Astrocyte of the cerebellum (primary cell): ENCODE results near the gene NCOA4.
"Not testable (repeated sequence)": the region's sequence is repeated elsewhere in the genome, so short reads cannot be mapped to it uniquely, and the experiment has no call there.

ENCODE experiments used
- DNase-seq: peaks from one replicate; pipeline ENCODE4 v3.0.0-alpha.2; 2011; ENCODE audit warnings: low read depth
- H3K4me3 ChIP-seq: 2 replicates; pipeline ENCODE4 v1.5.1; 2011; ENCODE audit warnings: mild to moderate bottlenecking, low read depth, low read length, moderate library complexity
- in situ Hi-C: cut with HindIII; loops from 2 replicates; pipeline ENCODE4 v1.10.0; 2017; ENCODE audit warnings: low sequenced_read_pairs
- TF ChIP-seq, protein P1 (sequence below): IDR thresholded peaks from 2 replicates; pipeline ENCODE4 v1.5.1; 2012; ENCODE audit warnings: low read length, low read depth, moderate library complexity, mild to moderate bottlenecking; ENCODE audit errors: missing control alignments

Gene NCOA4

DNA sequence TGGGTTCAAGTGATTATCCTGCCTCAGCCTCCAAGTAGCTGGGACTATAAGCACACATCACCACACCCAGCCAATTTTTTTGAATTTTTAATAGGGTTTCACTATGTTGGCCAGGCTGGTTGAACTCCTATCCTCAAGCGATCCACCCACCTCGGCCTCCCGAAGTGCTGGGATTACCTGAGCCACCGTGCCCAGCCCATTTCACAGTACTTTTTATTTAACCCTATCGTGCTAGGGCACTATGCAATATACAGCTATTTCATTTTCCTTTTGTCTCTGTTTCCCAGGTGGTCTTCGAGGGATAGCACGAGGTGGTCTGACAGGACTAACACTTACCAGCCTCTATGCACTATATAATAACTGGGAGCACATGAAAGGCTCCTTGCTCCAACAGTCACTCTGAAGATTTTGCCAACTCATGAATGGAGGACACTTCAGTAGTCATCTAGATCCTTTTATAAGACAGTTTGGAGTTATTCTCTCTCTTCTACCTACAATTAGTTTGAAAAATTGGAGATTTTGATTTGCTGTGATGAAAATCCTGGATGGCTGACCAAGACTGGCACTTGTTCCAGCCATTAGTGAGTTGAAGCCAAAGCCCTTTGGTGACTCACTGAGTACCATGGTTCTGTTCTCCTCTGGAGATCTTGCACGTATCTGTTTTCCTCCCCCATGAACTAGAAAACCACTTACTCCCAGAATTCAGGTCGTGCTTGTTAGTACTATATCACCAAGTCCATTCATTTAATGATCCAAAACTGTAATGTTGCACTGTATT lies 27.3 kb downstream of the NCOA4 start:
- in situ Hi-C loops: no loop called here
- DNase-seq: no peak
- no peak overlapping the region for H3K4me3 ChIP-seq
- TF ChIP-seq, protein P1, sequence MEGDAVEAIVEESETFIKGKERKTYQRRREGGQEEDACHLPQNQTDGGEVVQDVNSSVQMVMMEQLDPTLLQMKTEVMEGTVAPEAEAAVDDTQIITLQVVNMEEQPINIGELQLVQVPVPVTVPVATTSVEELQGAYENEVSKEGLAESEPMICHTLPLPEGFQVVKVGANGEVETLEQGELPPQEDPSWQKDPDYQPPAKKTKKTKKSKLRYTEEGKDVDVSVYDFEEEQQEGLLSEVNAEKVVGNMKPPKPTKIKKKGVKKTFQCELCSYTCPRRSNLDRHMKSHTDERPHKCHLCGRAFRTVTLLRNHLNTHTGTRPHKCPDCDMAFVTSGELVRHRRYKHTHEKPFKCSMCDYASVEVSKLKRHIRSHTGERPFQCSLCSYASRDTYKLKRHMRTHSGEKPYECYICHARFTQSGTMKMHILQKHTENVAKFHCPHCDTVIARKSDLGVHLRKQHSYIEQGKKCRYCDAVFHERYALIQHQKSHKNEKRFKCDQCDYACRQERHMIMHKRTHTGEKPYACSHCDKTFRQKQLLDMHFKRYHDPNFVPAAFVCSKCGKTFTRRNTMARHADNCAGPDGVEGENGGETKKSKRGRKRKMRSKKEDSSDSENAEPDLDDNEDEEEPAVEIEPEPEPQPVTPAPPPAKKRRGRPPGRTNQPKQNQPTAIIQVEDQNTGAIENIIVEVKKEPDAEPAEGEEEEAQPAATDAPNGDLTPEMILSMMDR: no peak

DNA sequence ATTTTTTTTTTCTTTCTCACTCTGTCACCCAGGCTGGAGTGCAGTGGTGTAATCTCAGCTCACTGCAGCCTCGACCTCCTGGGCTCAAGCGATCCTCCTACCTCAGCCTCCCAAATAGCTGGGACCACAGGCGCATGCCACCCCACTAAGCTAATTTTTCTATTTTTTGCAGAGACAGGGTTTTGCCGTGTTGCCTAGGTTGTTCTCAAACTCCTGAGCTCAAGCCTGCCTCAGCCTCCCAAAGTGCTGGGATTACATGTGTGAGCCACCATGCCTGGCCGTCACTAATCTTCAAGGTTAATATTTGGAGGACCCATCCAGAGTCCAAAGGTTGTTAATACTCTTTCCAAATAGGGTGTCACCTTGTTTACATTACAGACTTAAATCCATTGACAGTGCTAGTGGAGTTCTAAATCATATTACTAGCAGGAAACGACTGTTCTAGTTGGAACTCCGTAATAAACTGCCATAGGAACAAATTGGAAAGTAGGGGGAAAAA lies 28.2 kb downstream of the NCOA4 start:
- H3K4me3 ChIP-seq, in situ Hi-C loops, DNase-seq: not testable (repeated sequence)

DNA sequence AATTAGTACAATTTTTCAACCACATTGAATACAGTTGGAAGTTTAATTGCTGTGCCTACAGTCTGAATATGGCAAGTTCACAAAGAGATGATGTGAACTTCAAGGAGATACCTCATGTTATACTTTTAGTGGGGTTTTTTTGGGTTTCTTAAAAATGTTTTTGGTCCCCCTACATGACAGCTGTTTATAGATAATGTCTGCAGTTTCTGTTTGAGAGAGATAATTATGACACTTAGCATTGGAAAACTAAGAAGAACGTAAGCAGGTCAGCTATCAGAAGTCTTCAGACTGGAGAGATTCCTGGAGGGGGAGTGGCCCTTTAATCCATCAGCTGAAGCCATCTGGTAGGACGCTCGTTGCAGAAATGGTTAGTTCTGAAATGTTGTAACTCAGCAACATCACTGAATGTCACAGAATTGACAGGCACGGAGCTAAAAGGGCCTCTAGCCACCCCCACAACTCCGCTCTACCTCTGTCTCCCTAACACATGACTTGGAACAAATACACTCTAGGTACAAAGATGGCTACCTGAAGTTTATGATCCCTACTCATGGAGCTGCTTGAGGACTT lies 29.2 kb downstream of the NCOA4 start:
- H3K4me3 ChIP-seq: no peak overlapping the region
- TF ChIP-seq, protein P1: no peak
- no peak for DNase-seq
- in situ Hi-C loops: no loop called here

DNA sequence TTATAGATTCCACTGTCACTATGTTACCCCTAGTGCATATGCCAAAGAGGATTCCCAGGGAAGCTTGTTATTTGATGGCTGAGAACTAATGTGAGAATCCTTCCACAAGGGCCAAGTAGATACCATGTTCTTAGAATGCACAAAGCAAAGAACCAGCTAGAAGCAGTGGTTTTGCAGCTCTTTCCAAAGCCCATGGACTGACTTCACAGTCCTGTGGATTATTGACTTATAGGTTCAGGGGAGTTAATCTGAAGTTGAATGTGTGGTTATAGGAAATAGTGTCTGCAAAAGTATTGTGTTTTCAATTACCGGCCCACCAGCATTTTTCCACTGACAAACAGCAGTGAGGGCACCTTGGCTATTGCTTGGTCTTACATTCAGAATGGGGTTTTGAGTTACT lies 29.9 kb downstream of the NCOA4 start:
- TF ChIP-seq, protein P1: no peak
- no peak overlapping the region for H3K4me3 ChIP-seq
- in situ Hi-C loops: no loop called here

DNA sequence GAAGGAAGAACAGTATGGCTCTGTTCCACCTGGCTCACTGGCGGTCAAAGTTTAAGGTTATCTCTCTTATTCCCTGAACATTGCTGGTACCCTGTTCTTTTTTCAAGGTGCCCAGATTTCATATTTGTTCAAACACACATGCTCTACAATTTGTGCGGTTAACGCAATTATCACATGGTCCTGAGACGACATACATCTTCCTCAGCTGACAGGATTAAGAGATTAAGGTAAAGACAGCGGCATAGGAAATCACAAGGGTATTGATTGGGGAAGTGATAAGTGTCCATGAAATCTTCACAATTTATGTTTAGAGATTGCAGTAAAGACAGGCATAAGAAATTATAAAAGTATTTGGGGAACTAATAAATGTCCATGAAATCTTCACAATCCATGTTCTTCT lies 30.5 kb downstream of the NCOA4 start:
- in situ Hi-C loops, H3K4me3 ChIP-seq, DNase-seq: not testable (repeated sequence)

More for the DNA sequence above, 29.9 kb downstream of the NCOA4 start:
- no peak for DNase-seq

DNA sequence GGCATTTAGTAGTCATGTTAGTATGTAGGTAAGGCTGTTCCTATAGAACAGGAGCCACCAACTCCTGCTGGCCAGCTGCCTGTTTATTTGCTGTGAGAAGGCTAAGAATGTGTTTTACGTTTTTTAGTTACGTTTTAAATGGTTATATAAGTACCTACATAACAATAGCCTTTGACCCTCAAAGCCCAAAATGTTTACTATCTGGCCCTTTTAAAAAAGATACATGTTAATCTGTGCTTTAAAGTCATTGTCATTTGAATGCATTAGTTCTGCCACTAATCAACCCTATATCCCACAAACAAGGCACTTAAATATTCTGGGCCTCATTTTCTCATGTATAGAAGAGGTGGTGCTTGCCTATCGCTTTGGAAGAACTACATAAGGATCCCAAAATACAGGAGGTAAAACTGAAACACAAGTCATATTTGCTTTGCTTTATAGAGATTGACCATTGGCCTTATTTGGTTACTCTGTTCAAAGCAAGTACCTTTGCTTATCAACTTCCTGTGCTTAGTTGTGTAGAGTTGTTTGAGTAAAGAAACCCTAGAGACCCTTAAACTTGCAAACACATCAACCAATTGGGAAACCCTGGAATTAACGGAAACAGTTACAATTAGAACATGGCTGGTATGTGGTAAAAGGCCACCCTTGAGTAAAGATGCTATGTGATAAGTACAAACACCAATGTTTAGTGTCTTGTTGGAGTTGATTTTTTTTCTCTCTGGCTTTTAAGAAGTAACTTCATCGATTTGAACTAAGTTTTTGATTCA lies 32.2 kb downstream of the NCOA4 start:
- in situ Hi-C loops: no loop called here
- DNase-seq: no peak
- no peak overlapping the region for H3K4me3 ChIP-seq
- TF ChIP-seq, protein P1: no peak

DNA sequence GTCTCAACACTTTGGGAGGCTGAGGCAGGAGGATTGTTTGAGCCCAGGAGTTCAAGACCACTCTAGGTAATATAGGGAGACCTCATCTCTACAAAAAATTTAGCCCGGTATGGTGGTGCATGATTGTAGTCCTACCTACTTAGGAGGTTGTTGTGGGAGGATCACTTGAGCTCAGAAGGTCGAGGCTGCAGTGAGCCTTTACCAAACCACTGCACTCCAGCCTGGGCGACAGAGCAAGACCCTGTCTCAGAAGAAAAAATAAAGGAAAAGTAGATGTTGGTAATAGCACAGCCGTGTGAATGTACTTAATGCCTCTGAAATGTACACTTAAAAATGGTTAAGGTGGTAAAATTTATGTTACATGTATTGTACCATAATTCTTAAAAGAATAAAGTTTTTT lies 32.9 kb downstream of the NCOA4 start:
- DNase-seq: no peak
- in situ Hi-C loops: no loop called here
- no peak overlapping the region for H3K4me3 ChIP-seq
- TF ChIP-seq, protein P1: no peak

DNA sequence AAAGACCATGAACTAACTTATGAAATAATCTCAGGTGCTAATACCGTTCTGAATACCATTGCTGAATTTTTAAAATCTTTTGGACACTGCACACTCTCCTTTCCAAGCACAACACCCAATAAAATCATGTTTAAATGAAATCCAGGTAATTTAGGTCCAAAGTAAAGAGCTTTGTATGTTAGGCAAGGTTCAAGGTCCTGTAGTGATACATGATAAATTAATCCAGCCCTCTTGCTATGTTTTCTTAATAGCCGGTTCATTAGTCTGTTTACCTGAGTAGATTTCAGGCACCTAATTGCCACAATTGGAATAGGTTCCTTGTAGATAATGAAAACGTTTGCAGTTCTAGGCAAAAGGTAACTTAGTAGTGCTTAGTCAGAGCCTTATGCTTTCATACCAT lies 44.8 kb downstream of the NCOA4 start:
- H3K4me3 ChIP-seq, DNase-seq, in situ Hi-C loops: not testable (repeated sequence)

DNA sequence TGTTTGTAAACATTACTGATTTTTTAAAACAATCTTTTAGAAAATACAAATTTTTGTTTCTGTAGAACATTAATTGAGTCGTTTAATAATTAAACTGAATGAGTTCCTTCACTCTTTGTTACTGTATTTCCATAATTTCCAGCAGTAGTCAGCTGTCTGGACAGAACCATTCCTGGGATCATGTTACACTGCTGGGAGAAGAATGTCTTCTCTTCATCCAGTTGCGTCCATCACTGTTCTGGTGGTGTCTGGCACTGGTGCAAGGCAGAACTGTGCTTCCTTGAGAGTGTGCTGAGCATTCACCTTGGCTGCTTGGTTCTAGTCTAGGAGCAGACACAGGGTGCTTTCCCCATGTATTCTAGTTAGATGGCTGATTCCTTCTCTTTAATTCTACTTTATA lies 46.0 kb downstream of the NCOA4 start:
- DNase-seq, in situ Hi-C loops, H3K4me3 ChIP-seq: not testable (repeated sequence)
